ENCODE results near the gene GPR162. TPM values are rescaled to one million over a fixed set of nuclear protein-coding genes. Genes with fewer than 3 reads are reported as not detected.

GPR162 gene
- total and polyA plus RNA-seq, 2 of the 4 experiments (the other 2 are of a cell fraction) = 2.9 to 6.0 TPM

DNA sequence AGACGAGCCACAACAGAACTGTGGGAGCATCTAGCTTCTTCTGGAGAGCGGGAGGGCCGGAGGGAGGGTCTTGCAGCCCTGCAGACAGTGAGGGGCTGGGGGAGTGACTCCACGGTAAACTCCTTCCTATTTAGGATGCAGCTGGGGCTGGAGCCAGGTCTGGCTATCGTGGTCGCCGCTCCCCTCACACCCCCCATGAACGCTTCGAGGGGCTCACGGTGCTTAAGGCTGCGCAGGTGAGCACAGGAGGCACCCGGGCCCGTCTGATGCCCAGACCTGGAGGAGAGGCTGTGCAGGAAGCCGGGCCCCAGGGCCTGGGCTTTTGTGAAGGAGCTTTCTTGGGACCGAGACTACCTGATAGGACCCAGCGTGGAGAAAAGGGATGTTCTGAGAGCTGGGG, 15.2 kb downstream of the GPR162 start:
- CTCF ChIA-PET = interaction anchor here (1.9 kb wide), 1 partner anchor 15 kb away, joined by 11 read pairs; the partner anchor contains the start of genes CDCA3 and USP5
- Histone ChIP-seq H3K56ac (ENCODE audit: extremely low read depth, insufficient read depth, low read length) (no peak overlapping the region), H3K36me3 (ENCODE audit: control insufficient read depth, insufficient read depth, low read length) (peaks cover 62% of the 10 kb centered on the region), H3K79me1 (ENCODE audit: low read depth in 1 of 2, low read length in 2 of 2) (peaks cover 6 to 18% of the 10 kb centered on the region in 2 experiments), H3K4me1 (ENCODE audit: control insufficient read depth, insufficient read depth, low read length) (no peaks in the 10 kb centered on the region), H3K9me1 (ENCODE audit: insufficient read depth, low read length) (no peaks in the 10 kb centered on the region), H3K9ac (ENCODE audit: low read depth, low read length) (no peak overlapping the region), H2BK5ac (ENCODE audit: low read depth, low read length, poor library complexity, severe bottlenecking) (no peak overlapping the region), H4K91ac (ENCODE audit: insufficient read depth, low read depth, low read length) (no peak overlapping the region), H3K27me3 (ENCODE audit: control insufficient read depth, insufficient read depth, low read length) (no peaks in the 10 kb centered on the region), H2BK20ac (ENCODE audit: low read depth, low read length) (no peak overlapping the region), H4K5ac (ENCODE audit: low read depth, low read length) (no peak overlapping the region), H2AFZ (replicated peaks; ENCODE audit: low read length, poor library complexity) (no peak overlapping the region), H2BK15ac (ENCODE audit: low read depth, low read length) (no peak overlapping the region), H3K4me3 (ENCODE audit: insufficient read depth, low read depth, low read length) (no peak overlapping the region), H2BK120ac (ENCODE audit: low read depth, low read length) (no peak overlapping the region), H4K20me1 (ENCODE audit: insufficient read depth, low read length) (peaks cover 3% of the 10 kb centered on the region), H3K23ac (ENCODE audit: low read depth, low read length) (no peak overlapping the region), H3K4me2 (ENCODE audit: low read depth, low read length) (no peak overlapping the region), H4K8ac (ENCODE audit: low read depth in 2 of 2, low read length in 2 of 2) (no peak overlapping the region), H3K18ac (ENCODE audit: low read depth, low read length) (no peak overlapping the region), H3K14ac (replicated peaks; ENCODE audit: low read depth, low read length) (no peak overlapping the region), H2AK5ac (ENCODE audit: low read depth, low read length) (no peak overlapping the region), H2AK9ac (replicated peaks; ENCODE audit: low read depth, low read length, poor library complexity) (peak overlapping the region; percentile 65), H3K4ac (ENCODE audit: low read depth, low read length) (no peak overlapping the region), H3K27ac (ENCODE audit: insufficient read depth, low read length) (no peak overlapping the region), H3K9me3 (ENCODE audit: control insufficient read depth, insufficient read depth, low read length) (no peaks in the 10 kb centered on the region)
- DNase-seq = no peak
- TF ChIP-seq, protein P1, sequence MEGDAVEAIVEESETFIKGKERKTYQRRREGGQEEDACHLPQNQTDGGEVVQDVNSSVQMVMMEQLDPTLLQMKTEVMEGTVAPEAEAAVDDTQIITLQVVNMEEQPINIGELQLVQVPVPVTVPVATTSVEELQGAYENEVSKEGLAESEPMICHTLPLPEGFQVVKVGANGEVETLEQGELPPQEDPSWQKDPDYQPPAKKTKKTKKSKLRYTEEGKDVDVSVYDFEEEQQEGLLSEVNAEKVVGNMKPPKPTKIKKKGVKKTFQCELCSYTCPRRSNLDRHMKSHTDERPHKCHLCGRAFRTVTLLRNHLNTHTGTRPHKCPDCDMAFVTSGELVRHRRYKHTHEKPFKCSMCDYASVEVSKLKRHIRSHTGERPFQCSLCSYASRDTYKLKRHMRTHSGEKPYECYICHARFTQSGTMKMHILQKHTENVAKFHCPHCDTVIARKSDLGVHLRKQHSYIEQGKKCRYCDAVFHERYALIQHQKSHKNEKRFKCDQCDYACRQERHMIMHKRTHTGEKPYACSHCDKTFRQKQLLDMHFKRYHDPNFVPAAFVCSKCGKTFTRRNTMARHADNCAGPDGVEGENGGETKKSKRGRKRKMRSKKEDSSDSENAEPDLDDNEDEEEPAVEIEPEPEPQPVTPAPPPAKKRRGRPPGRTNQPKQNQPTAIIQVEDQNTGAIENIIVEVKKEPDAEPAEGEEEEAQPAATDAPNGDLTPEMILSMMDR (conservative IDR thresholded peaks at IDR 0.05; ENCODE audit: low read depth, low read length) = no peak
- dilution Hi-C loops (cut with HindIII; ENCODE audit: low sequenced_read_pairs, unreplicated experiment) (no loop called here), in situ Hi-C loops (cut with MboI; ENCODE audit: low sequenced_read_pairs) (no loop called here), intact Hi-C loops (cut with micrococcal nuclease) (no loop called here)
- BruUV-seq (replicated peaks) = no TSS peak
- ATAC-seq (ENCODE audit: low read depth) = no peak
- POLR2A ChIA-PET (ENCODE audit: unreplicated experiment) = no interaction called here
- no CpG with 5 or more reads among the region's 16 CpGs for WGBS, 2 experiments (ENCODE audit: extremely low coverage in 2 of 2, insufficient read length in 1 of 2)

All from IMR-90 (cell line).